Cortex of kidney (tissue), 1 donor: ENCODE results near the gene VCL.

Source experiments
- DNase-seq: peaks from one replicate; lab custom pipeline; 2025; lab: John Stamatoyannopoulos, UW

VCL gene

GRCh38 chr10:74150990-74151878, 153.3 kb downstream of the VCL start, which contains the start of gene ADK:
Gene ADK (plus strand): TSS chr10:74151221. CDS start chr10:74151279, 58 bp downstream.
- peak; percentile 8 for DNase-seq

- no peak for DNase-seq
These were observed 154.2 kb downstream of the VCL start for GRCh38 chr10:74151879-74152722.

- DNase-seq, result no peak
These were observed 155.2 kb downstream of the VCL start for GRCh38 chr10:74153123-74153522.

GRCh38 chr10:74153676-74154075, 155.8 kb downstream of the VCL start:
- no peak for DNase-seq

- DNase-seq, result no peak
These were observed 159.0 kb downstream of the VCL start for GRCh38 chr10:74156919-74157289.

GRCh38 chr10:74160013-74160412, 162.1 kb downstream of the VCL start:
- no peak for DNase-seq

- DNase-seq, result no peak
These were observed 165.6 kb downstream of the VCL start for GRCh38 chr10:74163319-74164068.

- no peak for DNase-seq
These were observed 167.0 kb downstream of the VCL start for GRCh38 chr10:74164716-74165529.

- DNase-seq, result no peak
These were observed 167.6 kb downstream of the VCL start for GRCh38 chr10:74165530-74165901.

- DNase-seq, result no peak
These were observed 169.5 kb downstream of the VCL start for GRCh38 chr10:74167443-74167842.
